Transverse colon (tissue), 4 donors: ENCODE results near the gene COX17. TPM values are rescaled to one million over a fixed set of nuclear protein-coding genes. Genes with fewer than 3 reads are reported as not detected.

Experiments used
- DNase-seq: peaks from one replicate; pipeline ENCODE4 v3.0.0-alpha.2; 2019
- H3K27ac ChIP-seq, 4 donors: fragments of 200-600 bp; sonication (generic); 2 replicates each; pipeline ENCODE4 v1.5.1; 2016 to 2018; ENCODE audit warnings: inconsistent platforms in 4 of 4
- H3K27me3 ChIP-seq: fragments of 200-600 bp; sonication (generic); 2 replicates; pipeline ENCODE4 v1.5.1; 2017; ENCODE audit warnings: inconsistent platforms
- H3K36me3 ChIP-seq, 4 donors: fragments of 200-600 bp; sonication (generic); 2 replicates each; pipeline ENCODE4 v1.5.1; 2017 to 2019; ENCODE audit warnings: inconsistent platforms in 4 of 4
- H3K4me1 ChIP-seq, 4 donors: fragments of 200-600 bp; sonication (generic); 2 replicates each; pipeline ENCODE4 v1.5.1; 2017 to 2020; ENCODE audit warnings: inconsistent platforms in 4 of 4
- H3K4me3 ChIP-seq, 4 donors: fragments of 200-600 bp; sonication (generic); 1 replicate in 1 of 4; 2 replicates in 3 of 4; pipeline versions ENCODE4 v1.5.1 to v1.6.1; 2017 to 2019; ENCODE audit warnings: inconsistent platforms in 4 of 4
- H3K9me3 ChIP-seq, 2 donors: fragments of 200-600 bp; sonication (generic); 2 replicates each; pipeline ENCODE4 v1.5.1; 2017 to 2019; ENCODE audit warnings: inconsistent platforms in 2 of 2
- EP300 ChIP-seq: sonication (generic); formaldehyde crosslinking; IDR thresholded peaks from one replicate; pipeline ENCODE4 v1.6.1; 2017; ENCODE audit warnings: antibody characterized with exemption, low read depth
- POLR2A ChIP-seq: fragments of 450-650 bp; IDR thresholded peaks from one replicate; pipeline ENCODE4 v1.6.1; 2016; ENCODE audit warnings: antibody characterized with exemption, mild to moderate bottlenecking, moderate library complexity
- POLR2AphosphoS5 ChIP-seq, 3 donors: sonication (generic); formaldehyde crosslinking; IDR thresholded peaks; one replicate each; pipeline ENCODE4 v1.6.1; 2016; ENCODE audit warnings: antibody characterized with exemption in 3 of 3
- WGBS, 2 donors: methylation state at CpG; one replicate each; pipeline ENCODE4 v1.1.5; 2018; ENCODE audit warnings: low coverage in 1 of 2; 5-methylcytosine and 5-hydroxymethylcytosine counted together
- in situ Hi-C, 4 donors: fragments of 200-750 bp; cut with MboI; loops; one replicate each; pipeline versions ENCODE4 v1.15.0 to v1.15.1; 2017; ENCODE audit warnings: low sequenced_read_pairs in 3 of 4, low pct_ligation_motif_present in 1 of 4, low pct_unique_long_range_greater_than_20kb in 1 of 4
- intact Hi-C: fragments of 100-400 bp; cut with DNase I; formaldehyde crosslinking; loops from one replicate; pipeline ENCODE4 v1.15.1; 2023; ENCODE audit warnings: low total_unique reads
- total RNA-seq, 4 donors: library from RNA; depleted of rRNA; stranded (reverse); fragments of >200 nt; gene quantifications; one replicate each; pipeline ENCODE4 v1.1.0, GENCODE V29; 2016
- TF ChIP-seq, protein P1 (sequence below), 5 experiments: fragments of 200-600 bp in 3 of 5; fragments of 450-650 bp in 2 of 5; sonication (generic) in 3 of 5; IDR thresholded peaks; 1 replicate in 2 of 5; 2 replicates in 3 of 5; pipeline ENCODE4 v1.5.1; 2016 to 2017; ENCODE audit warnings: antibody characterized with exemption in 5 of 5, inconsistent platforms in 3 of 5, mild to moderate bottlenecking in 2 of 5, moderate library complexity in 1 of 5

COX17 gene
- total RNA-seq, 4 donors from 2014 or later = 2.2 to 49.2 (median 24.2) TPM

DNA sequence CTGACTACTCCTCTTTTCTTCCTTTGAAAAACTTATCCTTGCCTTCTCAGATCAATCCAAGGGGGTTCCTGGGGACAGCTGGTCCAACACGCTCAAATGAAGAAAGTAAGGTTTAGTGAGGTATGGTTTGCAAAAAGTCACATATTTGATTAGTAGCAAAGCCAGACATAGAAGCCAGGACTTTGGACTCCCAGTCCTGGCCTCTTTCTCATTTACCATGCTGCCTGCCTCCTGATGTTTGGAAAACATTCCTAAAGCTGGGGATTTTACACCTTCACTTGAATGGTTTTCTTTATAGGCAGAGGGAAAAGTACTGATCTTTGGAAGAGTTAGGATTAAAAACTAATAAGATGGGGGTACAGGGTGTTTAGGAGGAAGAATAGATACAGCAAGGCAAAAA lies 31.4 kb downstream of the COX17 start:
- H3K9me3 ChIP-seq = no peaks in the 10 kb centered on the region
- TF ChIP-seq, protein P1, sequence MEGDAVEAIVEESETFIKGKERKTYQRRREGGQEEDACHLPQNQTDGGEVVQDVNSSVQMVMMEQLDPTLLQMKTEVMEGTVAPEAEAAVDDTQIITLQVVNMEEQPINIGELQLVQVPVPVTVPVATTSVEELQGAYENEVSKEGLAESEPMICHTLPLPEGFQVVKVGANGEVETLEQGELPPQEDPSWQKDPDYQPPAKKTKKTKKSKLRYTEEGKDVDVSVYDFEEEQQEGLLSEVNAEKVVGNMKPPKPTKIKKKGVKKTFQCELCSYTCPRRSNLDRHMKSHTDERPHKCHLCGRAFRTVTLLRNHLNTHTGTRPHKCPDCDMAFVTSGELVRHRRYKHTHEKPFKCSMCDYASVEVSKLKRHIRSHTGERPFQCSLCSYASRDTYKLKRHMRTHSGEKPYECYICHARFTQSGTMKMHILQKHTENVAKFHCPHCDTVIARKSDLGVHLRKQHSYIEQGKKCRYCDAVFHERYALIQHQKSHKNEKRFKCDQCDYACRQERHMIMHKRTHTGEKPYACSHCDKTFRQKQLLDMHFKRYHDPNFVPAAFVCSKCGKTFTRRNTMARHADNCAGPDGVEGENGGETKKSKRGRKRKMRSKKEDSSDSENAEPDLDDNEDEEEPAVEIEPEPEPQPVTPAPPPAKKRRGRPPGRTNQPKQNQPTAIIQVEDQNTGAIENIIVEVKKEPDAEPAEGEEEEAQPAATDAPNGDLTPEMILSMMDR (IDR thresholded peaks at IDR 0.05) = no peak
- TF ChIP-seq POLR2AphosphoS5 (IDR thresholded peaks at IDR 0.05) = no peak
- no peak for TF ChIP-seq EP300
- TF ChIP-seq POLR2A = no peak
- no peaks in the 10 kb centered on the region for H3K36me3 ChIP-seq
- no peak overlapping the region for H3K4me3 ChIP-seq
- in situ Hi-C loops = no loop called here
- no peaks in the 10 kb centered on the region for H3K4me1 ChIP-seq
- intact Hi-C loops = no loop called here
- 67 to 74% methylated on average over 1 of the region's 1 CpG for whole genome bisulfite sequencing, 2 donors
- H3K27ac ChIP-seq = peak overlapping the region in 1 of 4 donors; percentile 30
- H3K27me3 ChIP-seq = no peaks in the 10 kb centered on the region
- no peak for DNase-seq

DNA sequence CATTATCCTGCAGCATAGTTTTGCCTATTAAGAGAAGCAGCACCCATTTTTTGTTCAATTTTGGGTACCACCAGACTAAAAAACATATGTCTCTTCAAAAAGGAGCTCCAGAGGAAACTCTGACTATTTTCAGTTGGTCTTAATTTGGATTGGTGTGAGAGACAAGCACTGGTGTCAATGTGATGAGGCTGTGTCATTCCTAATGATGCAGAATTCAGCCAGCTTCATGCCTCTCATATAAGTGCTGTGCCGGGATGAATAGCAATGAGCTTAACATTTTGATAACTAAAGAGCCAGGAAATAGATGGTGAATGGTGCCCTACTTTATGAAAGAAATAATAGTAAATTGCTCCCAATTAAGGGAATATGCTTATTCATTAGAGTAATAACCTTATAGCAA lies 32.7 kb downstream of the COX17 start:
- in situ Hi-C loops = no loop called here
- Histone ChIP-seq H3K4me3 (no peak overlapping the region), H3K27me3 (no peaks in the 10 kb centered on the region), H3K4me1 (peaks cover 0 to under 1% (median 0%) of the 10 kb centered on the region in 4 donors), H3K36me3 (no peaks in the 10 kb centered on the region), H3K27ac (no peak overlapping the region), H3K9me3 (no peaks in the 10 kb centered on the region)
- TF ChIP-seq POLR2AphosphoS5 (IDR thresholded peaks at IDR 0.05) (no peak), POLR2A (no peak), EP300 (no peak)
- TF ChIP-seq, protein P1 (IDR thresholded peaks at IDR 0.05) = no peak
- intact Hi-C loops = no loop called here
- DNase-seq = no peak
- WGBS, 2 donors = 74 to 88% methylated on average over 1 of the region's 1 CpG

DNA sequence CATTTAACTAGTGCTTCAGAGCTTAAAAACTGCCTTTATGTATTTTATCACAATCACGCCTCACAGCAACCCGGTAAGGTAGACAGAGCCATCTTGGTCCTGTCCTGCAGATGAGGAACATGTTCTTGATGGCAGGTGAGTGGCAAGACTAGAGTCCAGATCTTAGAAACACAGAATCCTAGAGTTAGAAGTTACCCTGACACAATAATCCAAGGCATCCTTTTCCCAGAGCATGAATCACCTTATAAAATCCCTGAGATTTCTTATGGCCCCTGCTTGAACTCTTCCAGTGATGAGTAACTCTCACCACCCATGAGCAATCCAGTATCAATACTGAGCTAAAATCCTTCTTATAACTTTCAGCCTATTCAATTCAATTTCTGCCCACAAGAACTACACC lies 33.7 kb downstream of the COX17 start:
- H3K27ac ChIP-seq = peak overlapping the region in 1 of 4 donors; percentile 23
- H3K4me1 ChIP-seq = peaks cover 0 to 10% (median 6%) of the 10 kb centered on the region in 4 donors
- intact Hi-C loops (no loop called here), in situ Hi-C loops (no loop called here)
- no peaks in the 10 kb centered on the region for H3K27me3 ChIP-seq
- 86 to 88% methylated on average over 2 of the region's 2 CpGs for WGBS, 2 donors
- no peak for TF ChIP-seq POLR2A
- no peak for TF ChIP-seq POLR2AphosphoS5 (IDR thresholded peaks at IDR 0.05)
- no peak for TF ChIP-seq EP300
- H3K36me3 ChIP-seq = no peaks in the 10 kb centered on the region
- DNase-seq = no peak
- no peak overlapping the region for H3K4me3 ChIP-seq
- H3K9me3 ChIP-seq = no peaks in the 10 kb centered on the region

DNA sequence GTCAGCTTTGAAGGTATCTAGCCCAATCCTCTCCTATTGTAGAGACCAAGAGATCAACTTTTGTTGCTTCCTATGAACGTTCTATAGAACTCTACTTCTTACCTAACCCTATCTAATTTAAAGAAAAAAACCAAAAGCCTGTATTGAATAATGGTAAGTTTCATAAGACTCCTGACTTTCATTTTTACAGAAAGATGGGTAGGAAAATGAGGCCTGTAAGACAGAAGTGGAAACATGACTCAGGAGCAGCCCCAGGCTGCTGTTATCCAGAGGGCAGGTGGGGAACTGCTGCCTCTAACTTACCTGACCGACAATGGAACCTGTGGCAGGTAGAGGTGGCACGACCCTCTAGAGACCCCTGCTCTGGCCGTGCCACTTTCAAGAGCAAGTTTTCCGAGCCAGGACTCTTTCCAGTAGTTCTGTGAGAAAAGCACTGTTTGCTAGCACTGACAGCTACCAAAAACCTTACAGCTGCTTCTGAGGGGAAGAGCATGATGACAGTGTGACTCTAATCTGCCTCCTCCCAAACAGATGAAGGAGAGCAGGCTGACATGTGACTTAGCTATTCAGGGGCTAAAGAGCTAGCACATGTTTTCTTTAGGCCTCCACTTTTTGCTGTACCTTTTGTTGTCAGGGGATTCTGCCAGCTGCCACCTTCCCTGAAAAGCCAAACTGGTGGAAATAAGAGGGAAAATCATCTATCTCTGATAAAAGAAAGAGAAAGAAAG lies 34.3 kb downstream of the COX17 start:
- Histone ChIP-seq H3K27ac (peak overlapping the region in 2 of 4 donors; percentile 23 to 31), H3K36me3 (no peaks in the 10 kb centered on the region), H3K4me1 (peaks cover 0 to 16% (median 6%) of the 10 kb centered on the region in 4 donors), H3K27me3 (no peaks in the 10 kb centered on the region), H3K4me3 (no peak overlapping the region), H3K9me3 (no peaks in the 10 kb centered on the region)
- in situ Hi-C loops = no loop called here
- no peak for TF ChIP-seq POLR2AphosphoS5 (IDR thresholded peaks at IDR 0.05)
- TF ChIP-seq EP300 = no peak
- TF ChIP-seq POLR2A = no peak
- TF ChIP-seq, protein P1 (IDR thresholded peaks at IDR 0.05) = no peak
- 63 to 80% methylated on average over 1 to 5 of the region's 5 CpGs for WGBS, 2 donors
- intact Hi-C loops = no loop called here
- DNase-seq = no peak
